GM12801 (cell line): ENCODE data around the gene PPP1R1A.

Experiments used
- CTCF ChIP-seq: IDR thresholded peaks from one replicate; pipeline ENCODE4 v1.5.1; 2011; ENCODE audit warnings: control low read depth; ENCODE audit not compliant: insufficient read length; ENCODE audit errors: extremely low read depth

The PPP1R1A gene

GRCh38 chr12:54588110-54588889 lies at the start of gene PPP1R1A:
TSS of gene PPP1R1A (minus strand) at chr12:54588659. CDS start at chr12:54588488, 171 bp downstream.
- no peak for TF ChIP-seq CTCF

- TF ChIP-seq CTCF, result no peak
Observed at GRCh38 chr12:54634795-54635194, 46.3 kb upstream of the PPP1R1A start, which contains the start of gene LACRT. TSS of gene LACRT (minus strand) at chr12:54634895. CDS start at chr12:54634841, 54 bp downstream.

- TF ChIP-seq CTCF, result no peak
Observed at GRCh38 chr12:54631988-54632728, 43.7 kb upstream of the PPP1R1A start.

GRCh38 chr12:54631551-54631950 lies 43.1 kb upstream of the PPP1R1A start:
- no peak for TF ChIP-seq CTCF

- TF ChIP-seq CTCF, result no peak
Observed at GRCh38 chr12:54629925-54630324, 41.5 kb upstream of the PPP1R1A start.

- TF ChIP-seq CTCF, result no peak
Observed at GRCh38 chr12:54628186-54628846, 39.9 kb upstream of the PPP1R1A start.

- no peak for TF ChIP-seq CTCF
Observed at GRCh38 chr12:54627304-54627703, 38.8 kb upstream of the PPP1R1A start.
